ENCODE data around the gene PLEKHO1. TPM values are rescaled to one million over a fixed set of nuclear protein-coding genes. Genes with fewer than 3 reads are reported as not detected.

PLEKHO1 gene
- total and polyA plus RNA-seq, 7 donors = 37.7 to 119 (median 68.7) TPM

GRCh38 chr1:150176593-150176992 is 26.9 kb downstream of the PLEKHO1 start:
- no peak for ATAC-seq
- DNase-seq = no peak
- 80 to 93% (median 87%) methylated on average over 3 of the region's 3 CpGs for WGBS, 3 donors
- no peaks in the 10 kb centered on the region for H3K9me3 ChIP-seq
- H3K4me1 ChIP-seq = no peaks in the 10 kb centered on the region
- intact Hi-C loops (cut with DNase I) = no loop called here
- H3K36me3 ChIP-seq (ENCODE audit: insufficient read depth in 1 of 2, low read depth in 1 of 2) = no peaks in the 10 kb centered on the region
- no peak overlapping the region for H3K27ac ChIP-seq
- H3K27me3 ChIP-seq (ENCODE audit: insufficient read depth in 3 of 3, low read length in 2 of 3) = no peaks in the 10 kb centered on the region
- no peak overlapping the region for H3K4me3 ChIP-seq
- no peak for TF ChIP-seq CTCF (IDR thresholded peaks at IDR 0.05)

- Histone ChIP-seq H3K4me1 (no peaks in the 10 kb centered on the region), H3K36me3 (ENCODE audit: insufficient read depth in 1 of 2, low read depth in 1 of 2) (no peaks in the 10 kb centered on the region), H3K27me3 (ENCODE audit: insufficient read depth in 3 of 3, low read length in 2 of 3) (no peaks in the 10 kb centered on the region), H3K27ac (no peak overlapping the region), H3K4me3 (no peak overlapping the region), H3K9me3 (no peaks in the 10 kb centered on the region)
- intact Hi-C loops (cut with DNase I) = no loop called here
- no peak for DNase-seq
- TF ChIP-seq CTCF (IDR thresholded peaks at IDR 0.05) = no peak
- peak in 2 of 4 donors; percentile 34 to 40 for ATAC-seq
Observed at GRCh38 chr1:150178548-150178947, 28.8 kb downstream of the PLEKHO1 start.

- no peak for TF ChIP-seq CTCF (IDR thresholded peaks at IDR 0.05)
- 84 to 89% (median 84%) methylated on average over 7 of the region's 7 CpGs for WGBS, 3 donors
Observed at GRCh38 chr1:150179867-150180266, 30.2 kb downstream of the PLEKHO1 start.

GRCh38 chr1:150180474-150180873 is 30.8 kb downstream of the PLEKHO1 start:
- Histone ChIP-seq H3K27ac (no peak overlapping the region), H3K36me3 (ENCODE audit: insufficient read depth in 1 of 2, low read depth in 1 of 2) (no peaks in the 10 kb centered on the region), H3K4me1 (no peaks in the 10 kb centered on the region), H3K27me3 (ENCODE audit: insufficient read depth in 3 of 3, low read length in 2 of 3) (no peaks in the 10 kb centered on the region), H3K9me3 (no peaks in the 10 kb centered on the region), H3K4me3 (no peak overlapping the region)
- intact Hi-C loops (cut with DNase I) = no loop called here
- WGBS, 3 donors = 65 to 70% (median 67%) methylated on average over 5 of the region's 5 CpGs
- no peak for TF ChIP-seq CTCF (IDR thresholded peaks at IDR 0.05)
- DNase-seq (no peak), ATAC-seq (no peak)

More at GRCh38 chr1:150179867-150180266, 30.2 kb downstream of the PLEKHO1 start:
- no peak for DNase-seq
- H3K4me3 ChIP-seq = no peak overlapping the region
- intact Hi-C loops (cut with DNase I) = no loop called here
- no peaks in the 10 kb centered on the region for H3K9me3 ChIP-seq
- no peaks in the 10 kb centered on the region for H3K4me1 ChIP-seq
- no peaks in the 10 kb centered on the region for H3K27me3 ChIP-seq (ENCODE audit: insufficient read depth in 3 of 3, low read length in 2 of 3)
- no peak overlapping the region for H3K27ac ChIP-seq
- ATAC-seq = no peak
- H3K36me3 ChIP-seq (ENCODE audit: insufficient read depth in 1 of 2, low read depth in 1 of 2) = no peaks in the 10 kb centered on the region

GRCh38 chr1:150182247-150182646 is 32.5 kb downstream of the PLEKHO1 start:
- Histone ChIP-seq H3K27me3 (ENCODE audit: insufficient read depth in 3 of 3, low read length in 2 of 3) (no peaks in the 10 kb centered on the region), H3K36me3 (ENCODE audit: insufficient read depth in 1 of 2, low read depth in 1 of 2) (no peaks in the 10 kb centered on the region), H3K27ac (no peak overlapping the region), H3K4me1 (no peaks in the 10 kb centered on the region), H3K9me3 (no peaks in the 10 kb centered on the region), H3K4me3 (no peak overlapping the region)
- ATAC-seq = no peak
- intact Hi-C loops (cut with DNase I) = no loop called here
- no peak for TF ChIP-seq CTCF (IDR thresholded peaks at IDR 0.05)
- WGBS, 3 donors = 66 to 70% (median 69%) methylated on average over 11 of the region's 11 CpGs
- no peak for DNase-seq

Data from psoas muscle (tissue), 8 donors.